IPS-18a (cell line): ENCODE measurements around the gene SYT5.
"Not testable (repeated sequence)": the region's sequence is repeated elsewhere in the genome, so short reads cannot be mapped to it uniquely, and the experiment has no call there.

Experiments
- H3K27ac ChIP-seq: one replicate; pipeline ENCODE4 v1.5.1; 2013; ENCODE audit warnings: low read length
- H3K27me3 ChIP-seq: one replicate; pipeline ENCODE4 v1.6.1; 2013; ENCODE audit warnings: mild to moderate bottlenecking, low read length; ENCODE audit not compliant: control insufficient read depth, insufficient read depth
- H3K36me3 ChIP-seq: one replicate; pipeline ENCODE4 v1.6.1; 2013; ENCODE audit warnings: low read depth, low read length; ENCODE audit not compliant: control insufficient read depth
- H3K4me1 ChIP-seq: one replicate; pipeline ENCODE4 v1.6.1; 2013; ENCODE audit warnings: low read depth, low read length; ENCODE audit not compliant: control insufficient read depth
- H3K4me3 ChIP-seq: one replicate; pipeline ENCODE4 v1.5.1; 2013; ENCODE audit warnings: low read length
- H3K9ac ChIP-seq: one replicate; pipeline ENCODE4 v1.6.1; 2013; ENCODE audit warnings: mild to moderate bottlenecking, low read length, moderate library complexity
- H3K9me3 ChIP-seq: one replicate; pipeline ENCODE4 v1.6.1; 2013; ENCODE audit warnings: low read depth, low read length; ENCODE audit not compliant: control insufficient read depth

The SYT5 gene

GRCh38 chr19:55179606-55180484 is at the start of gene SYT5:
TSS of gene SYT5 (minus strand) at chr19:55180289. CDS start at chr19:55179041, 1,248 bp downstream.
- Histone ChIP-seq H3K36me3 (no peaks in the 10 kb centered on the region), H3K27me3 (peaks cover 68% of the 10 kb centered on the region), H3K4me3 (peak within 1 kb of the TSS; percentile 64), H3K9ac (peak within 1 kb of the TSS; percentile 21), H3K4me1 (peaks cover 5% of the 10 kb centered on the region), H3K27ac (no peak within 1 kb of the TSS), H3K9me3 (no peaks in the 10 kb centered on the region)

DNA sequence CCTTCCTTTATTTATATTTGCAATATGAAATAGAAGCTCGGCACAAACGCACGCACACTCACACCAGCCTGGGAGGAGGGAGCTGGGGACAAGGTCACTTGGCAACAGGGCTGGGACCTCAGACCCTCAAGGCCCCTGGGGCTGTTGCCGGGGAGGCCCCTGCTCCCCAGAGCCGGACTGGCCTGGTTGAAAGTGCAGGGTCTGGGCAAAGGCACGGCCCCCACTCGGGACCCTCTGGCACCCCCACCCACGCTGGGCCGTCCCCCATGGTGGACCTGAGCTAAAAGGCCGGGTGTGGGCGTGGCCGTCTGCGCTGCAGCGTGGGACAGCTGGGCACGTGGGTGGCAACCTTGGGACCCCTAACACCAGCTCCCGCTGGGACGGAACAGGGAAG is 49.7 kb upstream of the SYT5 start:
- no peaks in the 10 kb centered on the region for H3K27me3 ChIP-seq
- H3K9ac ChIP-seq: no peak overlapping the region
- H3K4me3 ChIP-seq: no peak overlapping the region
- no peak overlapping the region for H3K27ac ChIP-seq
- H3K36me3 ChIP-seq: peaks cover 15% of the 10 kb centered on the region
- H3K4me1 ChIP-seq: no peaks in the 10 kb centered on the region
- H3K9me3 ChIP-seq: no peaks in the 10 kb centered on the region

DNA sequence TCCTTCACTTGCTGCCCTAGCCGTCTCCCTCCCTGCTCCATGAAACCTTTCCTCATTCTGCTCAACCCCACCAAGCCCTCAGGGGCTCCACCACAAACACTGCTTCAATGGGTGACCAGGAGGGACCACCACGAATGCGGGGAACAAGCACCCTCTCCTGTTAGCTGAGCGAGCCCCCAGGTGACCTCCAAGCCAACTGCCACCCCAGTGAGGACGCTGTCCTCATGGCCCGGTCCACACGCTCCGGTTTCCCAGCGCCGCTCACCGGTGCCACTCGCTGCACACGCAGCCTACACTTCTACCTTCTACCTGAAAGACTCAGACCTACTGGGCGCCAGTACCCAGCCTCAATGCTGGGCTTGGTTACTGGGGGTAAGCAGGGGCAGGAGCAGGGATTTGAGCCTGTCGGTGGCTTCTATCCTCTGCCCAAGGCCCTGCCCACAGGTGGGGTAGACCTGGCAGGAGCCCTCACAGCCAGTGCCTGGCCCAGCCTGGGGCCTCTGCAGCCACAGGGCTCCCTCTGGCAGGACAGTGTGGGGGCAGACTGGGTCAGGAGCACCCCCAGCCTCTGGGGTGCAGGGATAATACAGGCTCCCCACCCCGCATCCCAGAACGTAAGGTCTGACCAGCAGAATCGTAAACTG is 49.2 kb upstream of the SYT5 start:
- H3K4me1 ChIP-seq: no peaks in the 10 kb centered on the region
- no peaks in the 10 kb centered on the region for H3K9me3 ChIP-seq
- no peaks in the 10 kb centered on the region for H3K27me3 ChIP-seq
- peaks cover 10% of the 10 kb centered on the region for H3K36me3 ChIP-seq
- no peak overlapping the region for H3K9ac ChIP-seq
- H3K27ac ChIP-seq: no peak overlapping the region
- H3K4me3 ChIP-seq: no peak overlapping the region

DNA sequence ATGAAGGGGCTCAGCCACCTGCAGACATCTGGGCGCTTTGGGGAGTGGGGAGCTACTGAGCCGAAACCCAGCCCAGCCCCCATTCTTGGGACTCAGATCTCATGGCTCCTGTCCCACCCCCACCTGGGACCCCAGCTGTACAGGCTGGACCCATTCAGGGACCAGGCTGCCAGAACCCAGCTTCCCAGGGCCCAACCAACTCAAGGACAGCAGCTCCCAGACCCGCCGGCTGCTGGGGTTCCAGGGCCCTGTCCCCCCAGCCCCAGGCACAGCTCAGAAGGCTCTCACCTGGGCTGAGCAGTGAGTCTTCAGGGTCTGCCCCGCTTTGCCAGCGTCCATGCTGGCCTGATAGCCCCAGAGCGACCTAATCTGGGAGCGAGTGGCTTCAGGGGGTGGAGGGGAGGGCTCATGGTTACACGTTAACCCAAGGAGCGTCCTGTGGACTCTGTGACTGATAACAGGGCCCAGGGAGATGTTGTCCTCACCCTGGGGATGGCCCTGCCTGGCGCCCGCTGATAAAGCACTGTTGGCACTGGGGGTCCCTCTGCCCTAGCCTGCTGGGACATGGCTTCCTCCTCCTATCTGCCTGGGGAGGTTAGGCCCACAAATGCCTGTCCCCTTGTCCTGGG is 48.4 kb upstream of the SYT5 start, which contains the start of gene TMEM86B:
TMEM86B (minus strand) TSS at position 361 of the 629 bp plus-strand sequence; CDS start at position 339, 22 bp downstream.
- Histone ChIP-seq H3K27ac (no peak within 1 kb of the TSS), H3K36me3 (peaks cover 9% of the 10 kb centered on the region), H3K4me3 (no peak within 1 kb of the TSS)

DNA sequence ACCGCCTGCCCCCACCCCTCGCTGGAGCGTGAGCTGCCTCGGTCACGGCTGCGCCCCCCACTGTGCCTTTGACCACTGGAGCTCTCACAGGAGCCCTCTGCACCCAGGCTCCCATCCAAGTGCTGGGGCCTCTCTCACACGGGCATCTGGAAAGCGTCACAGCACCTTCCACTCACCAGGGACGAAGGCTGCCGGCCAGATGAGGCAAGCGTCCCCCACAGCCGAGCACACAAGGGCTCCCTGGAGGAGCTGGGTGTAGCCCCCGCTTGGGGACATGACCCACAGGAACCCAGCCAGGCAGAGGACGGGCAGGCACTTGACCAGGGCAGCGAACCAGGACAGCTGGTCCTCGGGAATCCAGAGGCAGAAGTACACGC is 47.9 kb upstream of the SYT5 start:
- H3K4me3 ChIP-seq: no peak overlapping the region
- H3K27me3 ChIP-seq: no peaks in the 10 kb centered on the region
- no peak overlapping the region for H3K27ac ChIP-seq
- H3K9ac ChIP-seq: no peak overlapping the region
- no peaks in the 10 kb centered on the region for H3K4me1 ChIP-seq
- no peaks in the 10 kb centered on the region for H3K9me3 ChIP-seq
- H3K36me3 ChIP-seq: peaks cover 9% of the 10 kb centered on the region

More for the DNA sequence above, 48.4 kb upstream of the SYT5 start, which contains the start of gene TMEM86B:
- Histone ChIP-seq H3K27me3 (no peaks in the 10 kb centered on the region), H3K9me3 (no peaks in the 10 kb centered on the region), H3K4me1 (no peaks in the 10 kb centered on the region), H3K9ac (no peak within 1 kb of the TSS)

DNA sequence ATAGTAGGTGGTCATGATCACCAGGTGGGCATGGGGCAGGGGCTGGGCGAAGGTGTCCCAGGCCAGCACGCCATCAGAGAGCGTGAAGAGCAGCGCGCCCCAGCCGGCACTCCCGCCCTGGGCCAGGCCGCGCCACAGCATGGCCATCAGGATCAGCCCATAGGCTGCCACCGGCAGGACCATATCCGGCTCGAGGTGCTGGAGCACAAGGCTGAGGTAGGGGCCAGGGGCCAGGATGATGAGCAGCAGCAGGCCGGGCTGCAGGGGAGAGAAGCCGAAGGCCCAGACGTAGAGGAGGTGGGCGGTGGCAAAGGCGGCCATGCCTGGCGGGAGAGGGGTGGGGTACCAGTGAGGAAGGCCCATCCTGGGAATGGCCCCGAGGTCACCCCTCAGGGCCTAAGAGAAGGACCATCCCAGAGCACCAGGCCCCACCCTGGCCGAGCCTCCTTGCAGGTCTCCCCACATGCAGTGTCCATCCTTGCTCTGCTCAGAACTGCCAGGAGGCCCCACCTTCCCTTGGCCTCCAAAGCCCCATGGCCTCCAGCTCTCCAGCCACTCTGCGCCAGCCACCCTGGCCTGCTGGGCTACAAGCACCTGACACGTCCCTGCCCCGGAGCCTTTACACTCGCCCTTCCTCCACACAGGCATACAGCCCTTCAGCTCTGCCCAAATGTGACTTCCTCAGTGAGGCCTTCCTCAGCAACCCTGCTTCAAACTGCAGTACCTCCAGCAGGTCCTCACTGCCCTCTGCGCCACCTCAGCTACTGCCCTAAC is 47.3 kb upstream of the SYT5 start:
- H3K36me3 ChIP-seq: peaks cover 5% of the 10 kb centered on the region
- H3K9ac ChIP-seq: no peak overlapping the region
- H3K4me1 ChIP-seq: no peaks in the 10 kb centered on the region
- no peak overlapping the region for H3K4me3 ChIP-seq
- no peaks in the 10 kb centered on the region for H3K27me3 ChIP-seq
- no peaks in the 10 kb centered on the region for H3K9me3 ChIP-seq
- no peak overlapping the region for H3K27ac ChIP-seq

DNA sequence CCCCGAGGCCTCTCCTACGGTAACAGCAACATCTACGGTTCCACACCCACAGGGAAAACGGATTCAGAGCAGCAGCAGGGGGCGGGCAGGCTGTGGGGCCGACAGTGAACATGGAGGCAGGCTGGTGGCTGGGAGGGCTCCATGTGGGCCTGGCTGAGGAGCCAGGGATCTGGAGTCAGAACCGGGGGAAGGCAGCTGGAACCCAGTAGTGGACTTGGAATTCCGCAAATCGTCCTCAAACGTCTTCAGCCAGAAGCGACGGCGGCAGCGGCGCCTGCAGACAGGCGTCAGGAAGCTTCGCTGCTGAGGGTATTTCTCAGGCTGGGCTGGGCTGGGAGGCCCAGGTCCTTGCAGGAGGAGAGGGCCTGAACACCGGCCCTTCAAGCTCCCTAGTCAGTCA is 46.7 kb upstream of the SYT5 start:
- Histone ChIP-seq H3K36me3 (peaks cover 5% of the 10 kb centered on the region), H3K9ac (no peak overlapping the region), H3K27ac (no peak overlapping the region), H3K9me3 (no peaks in the 10 kb centered on the region), H3K4me1 (no peaks in the 10 kb centered on the region), H3K27me3 (no peaks in the 10 kb centered on the region), H3K4me3 (no peak overlapping the region)

- Histone ChIP-seq H3K9me3 (no peaks in the 10 kb centered on the region), H3K9ac (no peak overlapping the region), H3K4me1 (no peaks in the 10 kb centered on the region), H3K27ac (no peak overlapping the region), H3K4me3 (no peak overlapping the region), H3K27me3 (no peaks in the 10 kb centered on the region), H3K36me3 (peaks cover 5% of the 10 kb centered on the region)
Observed at GRCh38 chr19:55226273-55226672, 46.2 kb upstream of the SYT5 start.

DNA sequence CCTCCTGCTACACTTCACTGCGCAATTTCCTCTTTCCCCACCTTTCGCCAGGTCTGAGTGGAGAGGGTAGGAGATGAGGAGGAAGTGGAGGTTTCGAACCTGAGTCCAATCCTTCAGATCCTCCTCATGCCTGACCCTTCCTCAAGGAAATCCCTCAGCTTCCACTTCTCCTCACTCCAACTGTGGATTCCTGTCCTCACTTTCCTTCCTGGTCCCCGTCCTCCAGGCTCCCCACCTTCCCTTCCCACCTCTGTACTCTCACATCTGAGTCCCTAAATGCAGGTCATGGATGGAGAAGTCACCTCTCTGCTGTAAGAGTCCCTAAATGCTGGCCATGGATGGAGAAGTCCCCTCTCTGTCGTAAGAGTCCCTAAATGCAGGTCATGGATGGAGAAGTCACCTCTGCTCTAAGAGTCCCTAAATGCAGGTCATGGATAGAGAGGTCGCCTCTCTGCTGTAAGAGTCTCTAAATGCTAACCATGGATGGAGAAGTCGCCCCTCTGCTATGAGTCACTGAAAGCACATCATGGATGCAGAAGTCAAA is 45.4 kb upstream of the SYT5 start:
- Histone ChIP-seq H3K27ac (no peak overlapping the region), H3K4me1 (no peaks in the 10 kb centered on the region), H3K4me3 (no peak overlapping the region), H3K36me3 (no peaks in the 10 kb centered on the region), H3K9me3 (no peaks in the 10 kb centered on the region), H3K27me3 (no peaks in the 10 kb centered on the region), H3K9ac (no peak overlapping the region)

GRCh38 chr19:55224679-55225414 is 44.8 kb upstream of the SYT5 start:
- H3K27me3 ChIP-seq, H3K4me1 ChIP-seq, H3K4me3 ChIP-seq, H3K9ac ChIP-seq, H3K9me3 ChIP-seq, H3K27ac ChIP-seq, H3K36me3 ChIP-seq: not testable (repeated sequence)
